Stomach (tissue), 9 donors: ENCODE data around the gene GFY. TPM values are rescaled to one million over a fixed set of nuclear protein-coding genes. Genes with fewer than 3 reads are reported as not detected.

Experiments
- DNase-seq, 2 donors: peaks; one replicate each; pipeline versions ENCODE4 v3.0.0 to v3.0.0-alpha.2; 2013 to 2019
- H3K27ac ChIP-seq, 5 donors: fragments of 200-600 bp in 4 of 5; sonication (generic) in 4 of 5; one replicate each; pipeline ENCODE4 v1.5.1; 2013 to 2019; ENCODE audit warnings: mild to moderate bottlenecking in 1 of 5, moderate library complexity in 1 of 5
- H3K27me3 ChIP-seq, 3 donors: fragments of 200-600 bp; sonication (generic); one replicate each; pipeline ENCODE4 v1.5.1; 2017 to 2019; ENCODE audit warnings: mixed run types in 1 of 3
- H3K36me3 ChIP-seq, 4 donors: fragments of 200-600 bp; sonication (generic); 1 replicate in 3 of 4; 2 replicates in 1 of 4; pipeline ENCODE4 v1.5.1; 2016 to 2019
- H3K4me1 ChIP-seq, 4 donors: fragments of 200-600 bp; sonication (generic); one replicate each; pipeline ENCODE4 v1.5.1; 2016 to 2019
- H3K4me3 ChIP-seq, 4 donors: fragments of 200-600 bp; sonication (generic) in 3 of 4; one replicate each; pipeline ENCODE4 v1.5.1; 2016 to 2019; ENCODE audit warnings: mild to moderate bottlenecking in 1 of 4
- H3K9me3 ChIP-seq, 4 donors: fragments of 200-600 bp; sonication (generic); one replicate each; pipeline ENCODE4 v1.5.1; 2016 to 2019
- CTCF ChIP-seq, 7 experiments: fragments of 450-650 bp in 4 of 7; fragments of 200-600 bp in 3 of 7; sonication (generic) in 3 of 7; IDR thresholded peaks; one replicate each; pipeline ENCODE4 v1.5.1; 2016 to 2019; ENCODE audit warnings: antibody characterized with exemption in 7 of 7, control low read depth in 2 of 7, mild to moderate bottlenecking in 1 of 7
- EP300 ChIP-seq: sonication (generic); formaldehyde crosslinking; IDR thresholded peaks from one replicate; pipeline ENCODE4 v1.6.1; 2017; ENCODE audit warnings: antibody characterized with exemption
- POLR2A ChIP-seq, 4 donors: fragments of 450-650 bp; IDR thresholded peaks; one replicate each; pipeline ENCODE4 v1.6.1; 2016; ENCODE audit warnings: antibody characterized with exemption in 4 of 4, control low read depth in 2 of 4, mild to moderate bottlenecking in 1 of 4, moderate library complexity in 1 of 4
- POLR2AphosphoS5 ChIP-seq, 3 donors: sonication (generic); formaldehyde crosslinking; IDR thresholded peaks; one replicate each; pipeline ENCODE4 v1.6.1; 2016; ENCODE audit warnings: antibody characterized with exemption in 3 of 3
- WGBS, 5 donors: extraction: QIAGEN DNeasy Blood & Tissue Kit in 3 of 5; methylation state at CpG; one replicate each; pipeline versions ENCODE4 v1.1.5 to v1.1.7; 2013 to 2018; 5-methylcytosine and 5-hydroxymethylcytosine counted together
- intact Hi-C: fragments of 100-400 bp; cut with DNase I; formaldehyde crosslinking; loops from one replicate; pipeline ENCODE4 v1.15.1; 2023; ENCODE audit warnings: low total_unique reads
- polyA plus RNA-seq, 3 donors: library from polyadenylated mRNA; stranded (reverse); fragments of 200-250 nt; gene quantifications; one replicate each; pipeline ENCODE4 v1.2.3, GENCODE V29; 2013
- total RNA-seq, 5 donors: library from RNA; depleted of rRNA; stranded (reverse); fragments of >200 nt; gene quantifications; one replicate each; pipeline versions ENCODE4 v1.1.0 to v1.2.3, GENCODE V29; 2014 to 2016
- donor health status: healthy with polysubstance abuse.
- donor health status: Bipolar disorder and iron deficiency.
- donor health status: healthy.

Gene GFY
- total and polyA plus RNA-seq, 8 donors, result not detected

DNA sequence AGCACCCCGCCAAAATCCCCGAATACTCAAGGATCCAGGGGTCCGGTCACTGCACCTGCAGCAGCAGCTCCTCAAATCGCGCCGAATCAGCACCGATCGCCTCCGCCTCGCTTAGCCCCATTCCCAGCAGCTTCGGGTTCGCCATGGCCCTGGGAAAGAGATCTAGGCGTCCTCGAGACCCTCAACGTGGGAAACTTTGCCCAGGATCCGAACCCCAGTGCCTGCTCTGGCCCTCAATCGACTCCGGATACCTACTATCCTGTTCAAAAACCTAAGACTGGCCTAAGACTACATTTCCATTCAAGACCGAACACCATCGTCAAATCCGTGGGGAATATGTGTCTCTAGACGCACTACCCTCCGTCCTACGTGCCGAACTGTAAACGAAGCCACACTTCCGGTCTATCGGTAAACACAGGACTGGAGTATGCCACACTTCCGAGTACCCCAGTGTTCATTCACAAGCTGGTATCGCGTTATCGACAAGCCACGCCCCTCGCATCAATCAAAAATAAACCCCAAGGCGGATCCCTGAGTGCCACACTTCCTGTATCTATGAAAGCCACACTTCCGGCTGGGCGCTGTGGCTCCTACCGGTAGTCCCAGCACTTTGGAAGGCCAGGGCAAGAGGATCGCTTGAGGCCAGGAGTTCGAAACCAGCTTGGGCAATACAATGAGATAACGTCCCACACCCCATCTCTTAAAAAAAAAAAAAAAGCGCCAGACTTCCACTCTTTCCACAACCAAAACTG lies 26.4 kb downstream of the GFY start, which contains the start of gene PIH1D1:
PIH1D1 (minus strand) TSS at position 385 of the 752 bp plus-strand sequence; CDS start at position 145, 240 bp downstream.
- TF ChIP-seq POLR2A (IDR thresholded peaks at IDR 0.05) (no peak), EP300 (no peak), POLR2AphosphoS5 (IDR thresholded peaks at IDR 0.05) (peak; percentile 72 to 98 (median 84)), CTCF (IDR thresholded peaks at IDR 0.05) (peak in 1 of 7 experiments; percentile 20)
- DNase-seq, result peak; percentile 98 to 99
- intact Hi-C loops, result no loop called here
- Histone ChIP-seq H3K27ac (peak within 1 kb of the TSS; percentile 94 to 99 (median 97)), H3K4me3 (peak within 1 kb of the TSS; percentile 69 to 98 (median 90)), H3K36me3 (peaks cover 6 to 37% (median 33%) of the 10 kb centered on the region in 4 donors), H3K27me3 (no peaks in the 10 kb centered on the region), H3K9me3 (no peaks in the 10 kb centered on the region), H3K4me1 (peaks cover 9 to 60% (median 42%) of the 10 kb centered on the region in 4 donors)
- WGBS, 5 donors, result 0 to 1% (median 1%) methylated on average over 34 to 42 of the region's 42 CpGs

GRCh38 chr19:49453013-49453756 lies 28.0 kb downstream of the GFY start, which contains the start of gene ALDH16A1:
ALDH16A1 (plus strand) TSS chr19:49453225; CDS start chr19:49453332, 107 bp downstream.
- DNase-seq, result peak; percentile 98 to 99
- Histone ChIP-seq H3K4me3 (peak within 1 kb of the TSS; percentile 69 to 98 (median 81)), H3K9me3 (no peaks in the 10 kb centered on the region), H3K36me3 (peaks cover 4 to 24% (median 23%) of the 10 kb centered on the region in 4 donors), H3K27ac (peak within 1 kb of the TSS; percentile 94 to 99 (median 97)), H3K27me3 (no peaks in the 10 kb centered on the region), H3K4me1 (peaks cover 9 to 68% (median 40%) of the 10 kb centered on the region in 4 donors)
- 0 to 1% (median 0%) methylated on average over 53 to 66 of the region's 66 CpGs for WGBS, 5 donors
- intact Hi-C loops, result no loop called here
- TF ChIP-seq CTCF (IDR thresholded peaks at IDR 0.05) (no peak), POLR2AphosphoS5 (IDR thresholded peaks at IDR 0.05) (peak; percentile 64 to 95 (median 91)), POLR2A (IDR thresholded peaks at IDR 0.05) (peak in 1 of 4 donors; percentile 85)

- H3K4me3 ChIP-seq, result peak overlapping the region; percentile 51 to 98 (median 65)
- WGBS, 5 donors, result 25 to 43% (median 30%) methylated on average over 10 of the region's 10 CpGs
- peaks cover 4 to 23% (median 19%) of the 10 kb centered on the region in 4 donors for H3K36me3 ChIP-seq
- no peak for DNase-seq
- H3K4me1 ChIP-seq, result peaks cover 9 to 69% (median 41%) of the 10 kb centered on the region in 4 donors
- no peaks in the 10 kb centered on the region for H3K27me3 ChIP-seq
- no peaks in the 10 kb centered on the region for H3K9me3 ChIP-seq
- intact Hi-C loops, result no loop called here
- no peak for TF ChIP-seq CTCF (IDR thresholded peaks at IDR 0.05)
- TF ChIP-seq POLR2AphosphoS5 (IDR thresholded peaks at IDR 0.05), result no peak
- no peak for TF ChIP-seq POLR2A (IDR thresholded peaks at IDR 0.05)
- TF ChIP-seq EP300, result no peak
- H3K27ac ChIP-seq, result peak overlapping the region; percentile 94 to 99 (median 97)
Measured at GRCh38 chr19:49453757-49454240, 28.6 kb downstream of the GFY start.

DNA sequence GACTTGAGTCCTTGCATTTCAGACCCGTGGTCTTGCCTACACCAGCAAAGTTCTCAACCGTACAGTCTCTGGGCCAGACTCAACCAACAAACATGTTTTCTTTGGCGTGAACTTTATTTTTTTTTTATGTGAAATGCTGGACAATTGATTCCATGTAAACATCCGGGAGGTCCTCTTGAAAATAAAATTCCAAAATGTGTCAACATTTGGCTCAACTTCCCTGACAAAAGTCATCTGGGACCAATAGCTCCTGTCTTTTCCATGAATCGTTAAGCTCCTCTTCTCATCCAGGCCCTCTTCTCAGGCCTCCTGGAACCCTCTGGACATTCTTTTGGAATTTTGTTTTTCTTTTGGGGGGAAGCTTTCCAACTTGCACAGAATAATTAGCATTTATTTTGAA lies 30.6 kb downstream of the GFY start:
- TF ChIP-seq POLR2A (IDR thresholded peaks at IDR 0.05) (no peak), POLR2AphosphoS5 (IDR thresholded peaks at IDR 0.05) (no peak), EP300 (no peak), CTCF (IDR thresholded peaks at IDR 0.05) (no peak)
- no peaks in the 10 kb centered on the region for H3K27me3 ChIP-seq
- no peaks in the 10 kb centered on the region for H3K9me3 ChIP-seq
- 62 to 69% (median 65%) methylated on average over 5 of the region's 5 CpGs for WGBS, 5 donors
- H3K27ac ChIP-seq, result peak overlapping the region; percentile 24 to 97 (median 77)
- H3K4me3 ChIP-seq, result no peak overlapping the region
- intact Hi-C loops, result no loop called here
- H3K4me1 ChIP-seq, result peaks cover 9 to 60% (median 31%) of the 10 kb centered on the region in 4 donors
- peak in 1 of 2 donors; percentile 80 for DNase-seq
- peaks cover 6 to 31% (median 21%) of the 10 kb centered on the region in 4 donors for H3K36me3 ChIP-seq
